GM23338 (cell line): ENCODE measurements around the gene TRIP10.

Experiments used
- CREB1 ChIP-seq: fragments of 250-450 bp; sonication (Bioruptor Pico); IDR thresholded peaks from 2 replicates; pipeline ENCODE4 v1.5.0; 2020; ENCODE audit warnings: low read depth, mild to moderate bottlenecking, moderate library complexity
- POLR2AphosphoS5 ChIP-seq: IDR thresholded peaks from 2 replicates; pipeline ENCODE4 v1.6.1; 2016; ENCODE audit warnings: antibody characterized with exemption, low read depth
- TF ChIP-seq, protein P1 (sequence below), 2 experiments: fragments of 200-600 bp in 1 of 2; sonication (generic) in 1 of 2; conservative IDR thresholded peaks; 2 replicates each; pipeline versions ENCODE4 v1.5.1 to v1.6.1; 2016 to 2017; ENCODE audit warnings: antibody characterized with exemption in 2 of 2, low read depth in 2 of 2, mild to moderate bottlenecking in 2 of 2, moderate library complexity in 1 of 2
- TF ChIP-seq, protein P2 (sequence below): IDR thresholded peaks from 2 replicates; pipeline ENCODE4 v1.6.1; 2016; ENCODE audit warnings: antibody characterized with exemption

DNA sequence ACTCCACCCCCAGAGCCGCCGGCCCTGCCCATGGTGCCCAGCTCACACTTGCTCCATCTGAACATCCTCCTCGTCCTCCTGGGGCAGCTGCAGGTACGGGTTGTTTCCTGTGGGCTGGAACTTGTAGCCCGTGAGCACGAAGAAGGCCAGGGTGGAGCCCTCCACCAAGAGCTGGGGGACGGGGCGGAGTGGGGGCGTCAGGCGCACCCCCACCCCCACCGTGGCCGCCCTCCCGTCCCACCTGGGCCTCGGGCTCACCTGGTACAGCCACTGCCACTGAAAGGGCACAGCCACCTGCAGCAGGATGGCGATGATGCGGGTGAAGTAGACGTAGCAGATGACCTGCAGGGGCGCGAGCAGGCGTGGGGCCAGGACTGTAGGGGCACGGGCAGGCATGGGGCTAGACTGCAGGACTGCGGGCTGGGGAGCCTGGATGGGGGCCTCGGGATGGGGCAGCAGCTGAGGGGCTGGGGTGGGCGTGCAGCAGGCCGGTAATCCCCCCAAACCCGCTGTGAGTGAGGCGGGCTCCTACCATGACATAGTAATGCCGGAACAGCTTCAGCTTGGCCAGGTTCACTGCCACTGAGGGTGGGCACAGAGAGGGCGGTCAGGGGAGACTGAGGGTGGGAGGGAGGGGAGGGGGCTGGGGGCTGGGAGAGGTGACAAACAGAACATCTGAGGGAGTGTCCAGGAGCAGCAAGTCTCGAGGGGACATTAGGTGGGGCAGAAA is 8.4 kb upstream of the TRIP10 start:
- TF ChIP-seq CREB1, result no peak
- TF ChIP-seq, protein P1, sequence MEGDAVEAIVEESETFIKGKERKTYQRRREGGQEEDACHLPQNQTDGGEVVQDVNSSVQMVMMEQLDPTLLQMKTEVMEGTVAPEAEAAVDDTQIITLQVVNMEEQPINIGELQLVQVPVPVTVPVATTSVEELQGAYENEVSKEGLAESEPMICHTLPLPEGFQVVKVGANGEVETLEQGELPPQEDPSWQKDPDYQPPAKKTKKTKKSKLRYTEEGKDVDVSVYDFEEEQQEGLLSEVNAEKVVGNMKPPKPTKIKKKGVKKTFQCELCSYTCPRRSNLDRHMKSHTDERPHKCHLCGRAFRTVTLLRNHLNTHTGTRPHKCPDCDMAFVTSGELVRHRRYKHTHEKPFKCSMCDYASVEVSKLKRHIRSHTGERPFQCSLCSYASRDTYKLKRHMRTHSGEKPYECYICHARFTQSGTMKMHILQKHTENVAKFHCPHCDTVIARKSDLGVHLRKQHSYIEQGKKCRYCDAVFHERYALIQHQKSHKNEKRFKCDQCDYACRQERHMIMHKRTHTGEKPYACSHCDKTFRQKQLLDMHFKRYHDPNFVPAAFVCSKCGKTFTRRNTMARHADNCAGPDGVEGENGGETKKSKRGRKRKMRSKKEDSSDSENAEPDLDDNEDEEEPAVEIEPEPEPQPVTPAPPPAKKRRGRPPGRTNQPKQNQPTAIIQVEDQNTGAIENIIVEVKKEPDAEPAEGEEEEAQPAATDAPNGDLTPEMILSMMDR (conservative IDR thresholded peaks at IDR 0.05; ENCODE audit: low read depth in 2 of 2), result no peak
- no peak for TF ChIP-seq POLR2AphosphoS5
- TF ChIP-seq, protein P2, sequence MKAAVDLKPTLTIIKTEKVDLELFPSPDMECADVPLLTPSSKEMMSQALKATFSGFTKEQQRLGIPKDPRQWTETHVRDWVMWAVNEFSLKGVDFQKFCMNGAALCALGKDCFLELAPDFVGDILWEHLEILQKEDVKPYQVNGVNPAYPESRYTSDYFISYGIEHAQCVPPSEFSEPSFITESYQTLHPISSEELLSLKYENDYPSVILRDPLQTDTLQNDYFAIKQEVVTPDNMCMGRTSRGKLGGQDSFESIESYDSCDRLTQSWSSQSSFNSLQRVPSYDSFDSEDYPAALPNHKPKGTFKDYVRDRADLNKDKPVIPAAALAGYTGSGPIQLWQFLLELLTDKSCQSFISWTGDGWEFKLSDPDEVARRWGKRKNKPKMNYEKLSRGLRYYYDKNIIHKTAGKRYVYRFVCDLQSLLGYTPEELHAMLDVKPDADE, result no peak
